Stimulated activated naive CD8-positive, alpha-beta T cell treated with anti-CD3 and anti-CD28 coated beads, Interleukin-15, Interleukin-2, amounts not matched to agents 100 ng/mL and 50 ng/mL, for 24 hours (primary cell): ENCODE measurements around the gene ZDHHC16.

Experiments used
- H3K27ac Mint-ChIP-seq: one replicate; pipeline ENCODE4 v1.8.0; 2021; ENCODE audit warnings: mild to moderate bottlenecking, mixed read lengths
- H3K27me3 Mint-ChIP-seq: one replicate; pipeline ENCODE4 v1.8.0; 2021; ENCODE audit warnings: mixed read lengths
- H3K36me3 Mint-ChIP-seq: one replicate; pipeline ENCODE4 v1.8.0; 2021; ENCODE audit warnings: low read depth, mixed read lengths
- H3K4me1 Mint-ChIP-seq: one replicate; pipeline ENCODE4 v1.8.0; 2021; ENCODE audit warnings: low read depth, mixed read lengths
- H3K4me3 Mint-ChIP-seq: one replicate; pipeline ENCODE4 v1.8.0; 2021; ENCODE audit warnings: mild to moderate bottlenecking, mixed read lengths
- H3K9me3 Mint-ChIP-seq: one replicate; pipeline ENCODE4 v1.8.0; 2021; ENCODE audit warnings: mixed read lengths

Gene ZDHHC16

DNA sequence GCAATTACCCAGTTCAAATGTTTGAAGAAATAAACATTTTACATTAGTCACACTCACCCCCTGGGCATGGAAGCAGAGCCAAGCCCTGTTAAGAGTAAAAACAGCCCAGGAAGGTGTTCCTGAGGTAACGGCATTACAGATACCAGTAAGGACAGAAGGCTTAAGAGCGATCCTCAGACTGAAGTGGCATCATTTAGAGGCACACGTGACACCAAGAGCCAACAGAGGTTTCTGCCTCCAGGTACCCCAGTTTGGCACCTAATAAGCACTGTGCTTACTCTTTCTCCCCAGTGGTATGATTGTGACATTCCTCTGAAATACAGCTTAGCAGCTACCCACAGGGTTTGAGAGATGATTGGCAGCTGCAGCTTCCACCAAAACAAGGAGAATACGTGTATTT is 35.1 kb downstream of the ZDHHC16 start:
- H3K27me3 Mint-ChIP-seq: no peaks in the 10 kb centered on the region
- H3K27ac Mint-ChIP-seq: no peak overlapping the region
- no peaks in the 10 kb centered on the region for H3K4me1 Mint-ChIP-seq
- H3K4me3 Mint-ChIP-seq: no peak overlapping the region
- H3K9me3 Mint-ChIP-seq: no peaks in the 10 kb centered on the region
- H3K36me3 Mint-ChIP-seq: peaks cover 59% of the 10 kb centered on the region

DNA sequence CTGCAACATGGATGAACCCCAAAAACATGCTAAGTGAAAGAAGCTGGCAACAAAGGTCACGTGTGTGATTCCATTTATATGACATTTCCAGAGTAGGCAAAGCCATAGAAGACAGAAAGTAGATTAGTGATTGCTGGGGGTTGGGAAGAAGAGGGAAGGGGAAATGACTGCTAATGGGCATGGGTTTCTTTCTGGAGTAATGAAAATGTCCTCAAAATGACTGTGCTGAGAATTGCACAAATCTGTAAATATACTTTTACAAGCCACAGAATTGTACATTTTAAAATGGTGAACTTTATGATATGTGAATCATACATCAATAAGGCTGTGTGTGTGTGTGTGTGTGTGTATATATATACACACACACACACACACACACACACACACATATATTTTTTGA is 36.4 kb downstream of the ZDHHC16 start:
- Mint-ChIP-seq H3K27me3 (no peaks in the 10 kb centered on the region), H3K27ac (no peak overlapping the region), H3K4me1 (no peaks in the 10 kb centered on the region), H3K9me3 (no peaks in the 10 kb centered on the region), H3K36me3 (peaks cover 51% of the 10 kb centered on the region), H3K4me3 (no peak overlapping the region)

GRCh38 chr10:97483506-97483905 is 37.5 kb downstream of the ZDHHC16 start:
- Mint-ChIP-seq H3K36me3 (peaks cover 43% of the 10 kb centered on the region), H3K9me3 (no peaks in the 10 kb centered on the region), H3K27ac (no peak overlapping the region), H3K4me3 (no peak overlapping the region), H3K4me1 (no peaks in the 10 kb centered on the region), H3K27me3 (no peaks in the 10 kb centered on the region)

- H3K4me1 Mint-ChIP-seq: peaks cover under 1% of the 10 kb centered on the region
- peaks cover 42% of the 10 kb centered on the region for H3K36me3 Mint-ChIP-seq
- no peaks in the 10 kb centered on the region for H3K27me3 Mint-ChIP-seq
- no peak overlapping the region for H3K4me3 Mint-ChIP-seq
- no peak overlapping the region for H3K27ac Mint-ChIP-seq
- H3K9me3 Mint-ChIP-seq: no peaks in the 10 kb centered on the region
These were observed 37.9 kb downstream of the ZDHHC16 start for GRCh38 chr10:97483921-97484320.

DNA sequence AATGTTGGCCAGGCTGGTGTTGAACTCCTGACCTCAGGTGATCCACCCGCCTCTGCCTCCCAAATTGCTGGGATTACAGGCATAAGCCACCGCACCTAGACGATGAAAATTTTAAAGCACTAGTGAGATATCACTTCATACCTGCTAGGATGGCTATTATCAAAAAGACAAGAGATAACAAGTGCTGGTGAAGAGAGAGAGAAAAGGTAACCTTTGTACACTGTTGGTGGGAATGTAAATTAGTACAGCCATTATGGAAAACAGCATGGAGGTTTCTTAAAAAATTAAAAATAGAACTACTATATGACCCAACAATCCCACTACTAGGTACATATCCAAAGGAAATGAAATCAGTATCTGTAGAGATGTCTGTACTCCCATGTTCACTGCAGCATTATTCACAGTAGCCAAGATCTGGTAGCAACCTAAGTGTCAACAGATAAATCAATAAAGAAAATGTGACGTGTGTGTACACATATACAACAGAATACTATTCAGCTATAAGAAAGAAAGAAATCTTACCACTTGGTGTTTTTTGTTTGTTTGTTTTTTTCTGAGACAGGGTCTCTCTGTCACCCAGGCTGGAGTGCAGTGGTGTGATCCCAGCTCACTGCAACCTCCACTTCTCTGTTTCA is 39.8 kb downstream of the ZDHHC16 start:
- Mint-ChIP-seq H3K36me3 (peaks cover 29% of the 10 kb centered on the region), H3K4me3 (no peak overlapping the region), H3K27ac (peak overlapping the region; percentile 63), H3K27me3 (no peaks in the 10 kb centered on the region), H3K9me3 (no peaks in the 10 kb centered on the region), H3K4me1 (peaks cover 15% of the 10 kb centered on the region)

- H3K36me3 Mint-ChIP-seq: peaks cover 38% of the 10 kb centered on the region
- H3K27me3 Mint-ChIP-seq: no peaks in the 10 kb centered on the region
- H3K9me3 Mint-ChIP-seq: no peaks in the 10 kb centered on the region
- peak overlapping the region; percentile 23 for H3K4me3 Mint-ChIP-seq
- H3K27ac Mint-ChIP-seq: peak overlapping the region; percentile 78
- peaks cover 43% of the 10 kb centered on the region for H3K4me1 Mint-ChIP-seq
These were observed 44.6 kb downstream of the ZDHHC16 start for GRCh38 chr10:97490592-97490991.

GRCh38 chr10:97494151-97494550 is 48.2 kb downstream of the ZDHHC16 start:
- Mint-ChIP-seq H3K27ac (no peak overlapping the region), H3K27me3 (no peaks in the 10 kb centered on the region), H3K9me3 (no peaks in the 10 kb centered on the region), H3K36me3 (peaks cover 33% of the 10 kb centered on the region), H3K4me1 (peaks cover 60% of the 10 kb centered on the region), H3K4me3 (no peak overlapping the region)

DNA sequence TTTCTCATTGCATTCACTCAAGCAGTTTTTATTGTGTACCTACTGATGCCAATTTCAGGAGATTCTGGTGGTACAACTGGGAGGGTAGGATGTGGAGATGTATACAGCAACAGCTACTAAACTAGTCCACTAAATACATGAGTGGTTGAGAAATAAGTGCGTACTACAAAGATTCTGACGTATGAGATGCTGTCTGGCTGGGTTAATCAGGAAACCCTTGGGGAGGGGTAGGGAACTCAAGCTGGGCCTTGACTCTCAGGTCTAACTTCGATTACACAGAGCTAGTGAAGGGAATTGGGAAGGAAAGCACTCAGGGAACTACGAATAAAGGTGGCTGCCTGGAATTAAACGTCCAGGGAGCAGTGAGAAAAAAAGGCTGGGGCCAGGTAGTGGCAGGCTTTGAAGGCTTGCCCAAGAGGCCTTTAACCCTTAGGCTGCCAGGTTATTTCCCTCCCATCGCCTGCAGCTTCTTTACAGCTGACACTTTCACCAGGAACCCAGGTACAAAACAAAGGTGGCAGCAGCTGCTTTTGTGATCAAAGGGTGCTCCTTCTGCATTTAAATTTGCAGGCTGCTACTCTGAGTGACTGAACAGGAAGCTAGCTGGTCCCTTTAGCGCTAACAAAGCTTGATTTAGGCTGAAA is 49.0 kb downstream of the ZDHHC16 start:
- H3K36me3 Mint-ChIP-seq: peaks cover 33% of the 10 kb centered on the region
- H3K9me3 Mint-ChIP-seq: no peaks in the 10 kb centered on the region
- H3K4me3 Mint-ChIP-seq: peak overlapping the region; percentile 45
- peaks cover 60% of the 10 kb centered on the region for H3K4me1 Mint-ChIP-seq
- peaks cover 4% of the 10 kb centered on the region for H3K27me3 Mint-ChIP-seq
- peak overlapping the region; percentile 63 for H3K27ac Mint-ChIP-seq

- H3K9me3 Mint-ChIP-seq: no peaks in the 10 kb centered on the region
- H3K36me3 Mint-ChIP-seq: peaks cover 26% of the 10 kb centered on the region
- peak overlapping the region; percentile 90 for H3K4me3 Mint-ChIP-seq
- peaks cover 23% of the 10 kb centered on the region for H3K27me3 Mint-ChIP-seq
- H3K27ac Mint-ChIP-seq: peak overlapping the region; percentile 90
- peaks cover 52% of the 10 kb centered on the region for H3K4me1 Mint-ChIP-seq
These were observed 51.6 kb downstream of the ZDHHC16 start for GRCh38 chr10:97497572-97498075.

GRCh38 chr10:97498076-97498840 is 52.3 kb downstream of the ZDHHC16 start, which contains the start of gene MMS19:
Gene MMS19 (minus strand): TSS chr10:97498422. CDS start chr10:97498384, 38 bp downstream.
- H3K27me3 Mint-ChIP-seq: peaks cover 23% of the 10 kb centered on the region
- peaks cover 22% of the 10 kb centered on the region for H3K36me3 Mint-ChIP-seq
- no peaks in the 10 kb centered on the region for H3K9me3 Mint-ChIP-seq
- H3K4me3 Mint-ChIP-seq: peak within 1 kb of the TSS; percentile 90
- peaks cover 49% of the 10 kb centered on the region for H3K4me1 Mint-ChIP-seq
- peak within 1 kb of the TSS; percentile 90 for H3K27ac Mint-ChIP-seq

- peaks cover 23% of the 10 kb centered on the region for H3K27me3 Mint-ChIP-seq
- peaks cover 47% of the 10 kb centered on the region for H3K4me1 Mint-ChIP-seq
- peak within 1 kb of the TSS; percentile 90 for H3K4me3 Mint-ChIP-seq
- no peaks in the 10 kb centered on the region for H3K9me3 Mint-ChIP-seq
- peaks cover 14% of the 10 kb centered on the region for H3K36me3 Mint-ChIP-seq
- peak within 1 kb of the TSS; percentile 90 for H3K27ac Mint-ChIP-seq
These were observed 53.0 kb downstream of the ZDHHC16 start, which contains the start of gene UBTD1 for GRCh38 chr10:97498841-97499560. Gene UBTD1 (plus strand): TSS chr10:97498924. CDS start chr10:97499204, 280 bp downstream.

DNA sequence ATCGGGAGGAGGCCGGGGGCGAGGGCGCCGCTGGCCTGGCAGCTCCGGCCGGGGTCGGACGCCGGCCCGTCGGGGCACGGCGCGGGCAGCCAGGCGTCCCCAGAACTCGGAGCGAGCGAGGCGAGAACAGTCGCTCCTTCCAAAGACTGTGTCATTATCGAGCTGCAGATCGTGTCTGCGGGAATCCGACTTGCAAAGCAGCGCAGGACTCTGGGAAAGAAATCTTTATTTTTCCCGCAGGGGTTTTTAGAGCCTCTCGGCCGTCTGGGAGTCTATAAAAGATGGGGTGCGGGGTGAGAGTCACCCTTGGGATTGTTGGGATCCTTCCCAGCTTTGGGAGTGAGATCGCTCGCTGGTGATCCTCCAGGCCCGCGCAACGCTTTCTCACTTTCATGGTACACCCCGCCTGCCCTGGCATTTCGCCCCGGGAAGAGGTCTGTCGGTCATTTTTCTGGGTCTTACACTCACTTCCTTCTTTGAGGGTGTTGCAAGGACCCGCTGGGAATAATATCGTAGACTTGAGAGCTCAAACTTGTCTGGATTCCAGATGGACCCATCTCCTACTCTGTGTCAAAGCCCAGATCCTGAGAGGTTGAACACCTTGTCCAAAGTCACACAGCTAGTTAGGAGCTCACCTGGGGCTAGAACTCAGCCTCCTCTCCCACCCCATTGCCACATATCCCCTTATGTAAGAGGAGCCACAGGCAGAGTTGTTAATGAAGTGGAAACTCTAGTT is 53.8 kb downstream of the ZDHHC16 start:
- Mint-ChIP-seq H3K27me3 (peaks cover 23% of the 10 kb centered on the region), H3K4me1 (peaks cover 40% of the 10 kb centered on the region), H3K36me3 (peaks cover 7% of the 10 kb centered on the region), H3K9me3 (no peaks in the 10 kb centered on the region), H3K27ac (no peak overlapping the region), H3K4me3 (peak overlapping the region; percentile 64)

DNA sequence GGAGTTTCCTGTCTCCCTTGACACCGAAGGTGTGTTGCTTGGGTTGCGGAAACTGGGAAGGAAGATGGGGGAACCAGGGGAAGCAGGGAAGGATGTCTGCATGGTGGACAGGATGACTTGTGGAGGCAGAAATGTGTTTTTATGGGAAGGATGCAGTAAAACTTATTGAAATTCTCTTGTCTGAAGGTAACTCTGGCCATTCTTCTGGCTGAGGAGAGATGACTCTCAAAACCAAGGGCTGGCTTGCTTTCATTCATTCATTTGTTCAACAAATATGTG is 54.3 kb downstream of the ZDHHC16 start:
- Mint-ChIP-seq H3K4me1 (peaks cover 35% of the 10 kb centered on the region), H3K36me3 (peaks cover 4% of the 10 kb centered on the region), H3K9me3 (no peaks in the 10 kb centered on the region), H3K27me3 (peaks cover 23% of the 10 kb centered on the region), H3K4me3 (peak overlapping the region; percentile 64), H3K27ac (no peak overlapping the region)

GRCh38 chr10:97502916-97503315 is 56.9 kb downstream of the ZDHHC16 start:
- no peaks in the 10 kb centered on the region for H3K9me3 Mint-ChIP-seq
- H3K27ac Mint-ChIP-seq: no peak overlapping the region
- peaks cover 23% of the 10 kb centered on the region for H3K27me3 Mint-ChIP-seq
- no peaks in the 10 kb centered on the region for H3K36me3 Mint-ChIP-seq
- H3K4me3 Mint-ChIP-seq: no peak overlapping the region
- H3K4me1 Mint-ChIP-seq: peaks cover 16% of the 10 kb centered on the region
